Measurements from ENCODE around the gene TSEN34. TPM values are rescaled to one million over a fixed set of nuclear protein-coding genes. Genes with fewer than 3 reads are reported as not detected.

TSEN34 gene
- total RNA-seq, 4 donors from 2014 or later = 42.7 to 76.3 (median 69.1) TPM

DNA sequence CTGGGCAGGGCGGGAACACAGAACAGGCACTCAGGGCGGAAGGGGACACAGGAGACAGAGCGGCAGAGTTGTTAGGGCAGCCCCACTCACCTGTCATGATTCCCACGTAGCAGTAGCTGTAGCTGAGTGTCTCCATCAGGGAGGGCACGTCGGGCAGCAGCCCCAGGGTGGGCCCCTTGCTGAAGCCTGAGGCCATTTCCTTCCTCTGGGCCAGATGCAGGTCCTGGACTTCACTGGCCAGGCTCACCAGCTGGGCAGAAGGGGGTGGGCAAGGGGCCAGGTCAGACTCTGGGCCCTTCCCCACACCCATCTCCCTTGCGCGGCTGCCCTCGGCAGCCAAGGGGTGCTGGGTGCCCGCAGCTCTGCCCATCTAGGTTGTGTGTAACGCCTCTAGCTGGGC lies 7.7 kb upstream of the TSEN34 start:
- Histone ChIP-seq H3K27me3 (no peaks in the 10 kb centered on the region), H3K4me3 (no peak overlapping the region), H3K9me3 (no peaks in the 10 kb centered on the region), H3K27ac (no peak overlapping the region), H3K4me1 (peaks cover 10% of the 10 kb centered on the region), H3K36me3 (peaks cover 24% of the 10 kb centered on the region)
- TF ChIP-seq EP300 (IDR thresholded peaks at IDR 0.05) (no peak), POLR2A (IDR thresholded peaks at IDR 0.05) (no peak), POLR2AphosphoS5 (IDR thresholded peaks at IDR 0.05) (no peak)
- TF ChIP-seq, protein P1, sequence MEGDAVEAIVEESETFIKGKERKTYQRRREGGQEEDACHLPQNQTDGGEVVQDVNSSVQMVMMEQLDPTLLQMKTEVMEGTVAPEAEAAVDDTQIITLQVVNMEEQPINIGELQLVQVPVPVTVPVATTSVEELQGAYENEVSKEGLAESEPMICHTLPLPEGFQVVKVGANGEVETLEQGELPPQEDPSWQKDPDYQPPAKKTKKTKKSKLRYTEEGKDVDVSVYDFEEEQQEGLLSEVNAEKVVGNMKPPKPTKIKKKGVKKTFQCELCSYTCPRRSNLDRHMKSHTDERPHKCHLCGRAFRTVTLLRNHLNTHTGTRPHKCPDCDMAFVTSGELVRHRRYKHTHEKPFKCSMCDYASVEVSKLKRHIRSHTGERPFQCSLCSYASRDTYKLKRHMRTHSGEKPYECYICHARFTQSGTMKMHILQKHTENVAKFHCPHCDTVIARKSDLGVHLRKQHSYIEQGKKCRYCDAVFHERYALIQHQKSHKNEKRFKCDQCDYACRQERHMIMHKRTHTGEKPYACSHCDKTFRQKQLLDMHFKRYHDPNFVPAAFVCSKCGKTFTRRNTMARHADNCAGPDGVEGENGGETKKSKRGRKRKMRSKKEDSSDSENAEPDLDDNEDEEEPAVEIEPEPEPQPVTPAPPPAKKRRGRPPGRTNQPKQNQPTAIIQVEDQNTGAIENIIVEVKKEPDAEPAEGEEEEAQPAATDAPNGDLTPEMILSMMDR (IDR thresholded peaks at IDR 0.05) = no peak
- 93% methylated on average over 8 of the region's 11 CpGs for WGBS
- no peak for DNase-seq (ENCODE audit: low spot score in 2 of 2)

DNA sequence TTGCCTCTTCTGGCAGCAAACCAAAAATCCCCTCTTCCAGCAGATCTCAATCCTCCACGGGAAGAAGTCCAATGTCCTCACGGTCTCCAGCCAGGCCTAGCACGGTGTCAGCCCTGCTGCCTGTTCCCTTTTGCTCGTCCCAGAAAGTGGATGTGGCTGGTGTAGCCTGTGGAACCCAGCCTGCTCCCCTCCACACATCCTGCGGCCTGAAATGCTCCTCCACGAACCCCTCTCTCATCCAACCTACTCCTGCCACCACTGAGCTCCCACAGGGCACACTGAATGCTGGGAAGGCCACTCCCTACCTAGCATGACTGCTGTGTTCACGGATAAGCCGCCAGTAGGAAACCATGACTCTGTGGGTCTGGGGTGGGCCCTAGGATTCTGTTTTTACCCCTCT lies 4.8 kb upstream of the TSEN34 start:
- H3K27ac ChIP-seq = no peak overlapping the region
- H3K9me3 ChIP-seq = no peaks in the 10 kb centered on the region
- no peak for DNase-seq (ENCODE audit: low spot score in 2 of 2)
- TF ChIP-seq EP300 (IDR thresholded peaks at IDR 0.05) = no peak
- TF ChIP-seq POLR2AphosphoS5 (IDR thresholded peaks at IDR 0.05) = no peak
- no peak for TF ChIP-seq POLR2A (IDR thresholded peaks at IDR 0.05)
- TF ChIP-seq, protein P1 (IDR thresholded peaks at IDR 0.05) = no peak
- WGBS = 94% methylated on average over 8 of the region's 8 CpGs
- H3K27me3 ChIP-seq = no peaks in the 10 kb centered on the region
- peaks cover 12% of the 10 kb centered on the region for H3K36me3 ChIP-seq
- no peak overlapping the region for H3K4me3 ChIP-seq
- peaks cover 18% of the 10 kb centered on the region for H3K4me1 ChIP-seq

DNA sequence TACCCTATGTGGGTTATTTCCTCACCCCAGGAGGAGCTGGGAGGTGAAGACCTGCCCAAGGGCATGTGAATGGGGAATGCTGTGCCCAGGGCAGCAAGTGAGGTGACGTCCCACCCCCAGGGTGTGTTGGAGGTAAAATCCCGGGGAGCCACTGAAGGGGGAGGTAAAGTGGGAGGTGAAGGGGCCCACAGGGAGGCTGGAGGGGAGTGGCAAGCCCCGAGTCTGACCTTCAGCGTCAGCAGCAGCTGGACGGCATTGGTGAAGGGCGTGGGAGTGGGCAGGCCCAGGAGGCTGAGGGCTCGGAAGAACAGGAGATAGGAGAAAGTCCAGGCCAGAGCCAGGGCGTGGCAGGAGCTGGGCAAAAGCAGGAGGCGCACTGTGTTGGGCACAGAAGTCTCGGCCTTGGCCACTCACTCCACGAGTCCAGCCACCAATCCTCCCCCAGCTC lies 4.2 kb upstream of the TSEN34 start:
- H3K4me3 ChIP-seq = no peak overlapping the region
- no peak overlapping the region for H3K27ac ChIP-seq
- H3K36me3 ChIP-seq = peaks cover 12% of the 10 kb centered on the region
- no peaks in the 10 kb centered on the region for H3K27me3 ChIP-seq
- no peaks in the 10 kb centered on the region for H3K9me3 ChIP-seq
- DNase-seq (ENCODE audit: low spot score in 2 of 2) = no peak
- peaks cover 24% of the 10 kb centered on the region for H3K4me1 ChIP-seq
- TF ChIP-seq POLR2A (IDR thresholded peaks at IDR 0.05) (no peak), POLR2AphosphoS5 (IDR thresholded peaks at IDR 0.05) (no peak), EP300 (IDR thresholded peaks at IDR 0.05) (no peak)
- TF ChIP-seq, protein P1 (IDR thresholded peaks at IDR 0.05) = no peak
- 78% methylated on average over 11 of the region's 11 CpGs for WGBS

DNA sequence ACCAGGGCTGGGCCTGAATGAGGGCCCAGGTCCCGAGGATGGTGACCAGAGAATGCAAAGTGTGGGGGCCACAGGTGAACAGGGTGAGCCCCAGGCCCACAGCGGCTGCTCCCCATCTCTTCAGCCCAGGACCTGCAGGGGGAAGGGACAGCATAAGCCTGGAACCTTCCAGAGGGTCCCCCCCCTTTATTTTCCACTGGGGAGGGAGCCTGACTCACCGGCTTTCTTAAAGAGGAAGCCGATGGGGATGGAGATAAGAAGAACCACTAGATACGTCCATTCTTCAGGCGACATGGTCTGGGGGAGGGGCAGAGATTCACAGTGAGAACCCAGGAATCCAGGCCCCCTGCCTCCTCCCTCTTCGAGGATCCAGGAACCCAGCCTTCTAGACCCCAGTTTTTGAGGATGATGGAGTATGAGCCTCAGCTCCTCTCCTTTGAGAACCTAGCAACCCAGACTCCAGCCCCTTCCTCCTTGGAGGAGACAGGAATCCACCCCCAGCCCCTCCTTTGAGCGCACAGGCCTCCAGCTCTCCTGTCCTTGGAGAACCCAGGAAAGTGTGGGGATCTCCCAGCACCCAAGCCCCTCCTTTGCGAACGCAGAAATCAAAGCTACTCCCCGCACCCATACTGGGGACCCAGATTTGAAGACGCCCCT lies 2.8 kb upstream of the TSEN34 start:
- H3K4me1 ChIP-seq = peaks cover 30% of the 10 kb centered on the region
- TF ChIP-seq, protein P1 (IDR thresholded peaks at IDR 0.05) = no peak
- TF ChIP-seq EP300 (IDR thresholded peaks at IDR 0.05) = no peak
- no peak for TF ChIP-seq POLR2AphosphoS5 (IDR thresholded peaks at IDR 0.05)
- TF ChIP-seq POLR2A (IDR thresholded peaks at IDR 0.05) = no peak
- H3K27ac ChIP-seq = peak overlapping the region; percentile 98
- no peaks in the 10 kb centered on the region for H3K27me3 ChIP-seq
- DNase-seq (ENCODE audit: low spot score in 2 of 2) = no peak
- 17% methylated on average over 12 of the region's 12 CpGs for WGBS
- peak overlapping the region; percentile 68 for H3K4me3 ChIP-seq
- H3K9me3 ChIP-seq = no peaks in the 10 kb centered on the region
- peaks cover 17% of the 10 kb centered on the region for H3K36me3 ChIP-seq

DNA sequence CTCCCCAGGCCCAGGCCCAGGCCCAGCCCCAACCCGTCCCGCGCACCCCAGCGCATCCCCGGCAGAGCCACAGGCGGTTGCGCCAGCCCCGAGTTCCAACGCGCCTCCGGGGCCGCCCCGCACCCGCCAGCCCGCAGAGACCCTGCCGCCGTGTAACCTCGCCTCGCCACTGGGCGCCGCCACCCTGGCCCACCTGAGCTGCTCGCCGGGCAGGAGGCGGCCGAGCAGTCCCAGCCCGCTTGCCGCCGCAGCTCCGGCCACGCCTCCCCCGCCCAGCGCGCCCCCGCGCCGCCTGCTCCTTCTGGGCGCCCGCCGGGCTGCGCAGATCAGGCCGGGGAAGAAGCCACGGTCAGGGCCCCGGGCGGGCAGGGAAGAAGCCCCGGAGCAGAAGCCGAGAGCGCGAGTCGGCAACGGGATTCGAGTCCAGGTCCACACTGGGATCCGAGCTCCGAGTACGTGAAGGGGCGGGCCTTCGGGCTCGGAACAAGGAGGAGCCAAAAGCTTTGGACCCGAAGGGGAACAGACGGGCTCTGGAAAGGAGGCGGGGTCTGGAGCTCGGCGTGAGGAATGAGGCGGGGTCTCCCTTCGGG lies 1.9 kb upstream of the TSEN34 start, which contains the start of gene MBOAT7:
MBOAT7 (minus strand) TSS at position 436 of the 590 bp plus-strand sequence. CDS start 1,072 bp downstream, outside the sequence.
- peak within 1 kb of the TSS; percentile 98 for H3K27ac ChIP-seq
- peak within 1 kb of the TSS; percentile 68 for H3K4me3 ChIP-seq
- 1% methylated on average over 23 of the region's 64 CpGs for WGBS
- DNase-seq (ENCODE audit: low spot score in 2 of 2) = peak in 1 of 2 donors; percentile 83
- H3K9me3 ChIP-seq = no peaks in the 10 kb centered on the region
- peaks cover 30% of the 10 kb centered on the region for H3K4me1 ChIP-seq
- no peak for TF ChIP-seq POLR2A (IDR thresholded peaks at IDR 0.05)
- TF ChIP-seq, protein P1 (IDR thresholded peaks at IDR 0.05) = peak in 1 of 2 donors; percentile 14
- no peak for TF ChIP-seq POLR2AphosphoS5 (IDR thresholded peaks at IDR 0.05)
- no peaks in the 10 kb centered on the region for H3K27me3 ChIP-seq
- peaks cover 23% of the 10 kb centered on the region for H3K36me3 ChIP-seq
